GM20431 (cell line): ENCODE results near the gene PDIA5.

Experiments used
- in situ Hi-C: fragments of 300-500 bp; cut with MseI, MboI; formaldehyde crosslinking; loops from one replicate; pipeline ENCODE4 v1.15.0; 2020; ENCODE audit warnings: low sequenced_read_pairs; ENCODE audit not compliant: unreplicated experiment

Gene PDIA5

GRCh38 chr3:123202451-123202850, 135.6 kb downstream of the PDIA5 start:
- in situ Hi-C loops = no loop called here
